IMR-90 (cell line): ENCODE measurements around the gene DIPK1B. TPM values are rescaled to one million over a fixed set of nuclear protein-coding genes. Genes with fewer than 3 reads are reported as not detected.

Experiments
- ATAC-seq: fragments of 200-7000 bp; cut with Tn5 transposase; 2 replicates; pipeline ENCODE4 v1.9.1; 2020; ENCODE audit warnings: low read depth, mild to moderate bottlenecking, moderate library complexity
- BruUV-seq: library from RNA; stranded (reverse); fragments of 400-500 nt; replicated peaks from 2 replicates; lab custom pipeline; 2021; lab: Mats Ljungman, UMichigan
- CTCF ChIA-PET: fragments of 300-600 bp; formaldehyde crosslinking; extraction: SDS; loops from one replicate; lab custom pipeline; 2021; ENCODE audit warnings: antibody characterized with exemption; lab: Yijun Ruan, JAX
- POLR2A ChIA-PET: fragments of 300-600 bp; sonication (Branson Sonifier 250); formaldehyde crosslinking; loops from one replicate; lab custom pipeline; 2022; ENCODE audit warnings: antibody characterized with exemption; ENCODE audit not compliant: unreplicated experiment; lab: Charles Lee
- DNase-seq: peaks from one replicate; pipeline ENCODE4 v3.0.0; 2013
- H2AFZ ChIP-seq: replicated peaks from 2 replicates; pipeline ENCODE3; 2013; ENCODE audit warnings: low read length, mild to moderate bottlenecking; ENCODE audit not compliant: poor library complexity
- H2AK5ac ChIP-seq: 2 replicates; pipeline ENCODE4 v1.6.1; 2013; ENCODE audit warnings: low read depth, low read length, inconsistent platforms
- H2AK9ac ChIP-seq: replicated peaks from 2 replicates; pipeline ENCODE3; 2013; ENCODE audit warnings: mild to moderate bottlenecking, low read depth, low read length, moderate library complexity; ENCODE audit not compliant: poor library complexity
- H2BK120ac ChIP-seq: 2 replicates; pipeline ENCODE4 v1.6.1; 2013; ENCODE audit warnings: low read depth, low read length, inconsistent platforms
- H2BK15ac ChIP-seq: 3 replicates; pipeline ENCODE4 v1.6.1; 2013; ENCODE audit warnings: low read depth, low read length, inconsistent platforms
- H2BK20ac ChIP-seq: 2 replicates; pipeline ENCODE4 v1.6.1; 2013; ENCODE audit warnings: low read depth, mild to moderate bottlenecking, inconsistent platforms, low read length, moderate library complexity
- H2BK5ac ChIP-seq: 2 replicates; pipeline ENCODE4 v1.6.1; 2013; ENCODE audit warnings: mild to moderate bottlenecking, low read depth, low read length, inconsistent platforms; ENCODE audit not compliant: poor library complexity, severe bottlenecking
- H3K14ac ChIP-seq: replicated peaks from 2 replicates; pipeline ENCODE4 v1.6.1; 2013; ENCODE audit warnings: low read depth, low read length, inconsistent platforms
- H3K18ac ChIP-seq: 2 replicates; pipeline ENCODE4 v1.6.1; 2013; ENCODE audit warnings: low read depth, low read length, control low read depth
- H3K23ac ChIP-seq: 2 replicates; pipeline ENCODE4 v1.6.1; 2013; ENCODE audit warnings: low read depth, low read length, inconsistent platforms
- H3K27ac ChIP-seq: 2 replicates; pipeline ENCODE4 v1.5.1; 2013; ENCODE audit warnings: mild to moderate bottlenecking, control low read depth, low read length; ENCODE audit not compliant: insufficient read depth
- H3K27me3 ChIP-seq: 2 replicates; pipeline ENCODE4 v1.6.1; 2013; ENCODE audit warnings: low read length; ENCODE audit not compliant: control insufficient read depth, insufficient read depth
- H3K36me3 ChIP-seq: 2 replicates; pipeline ENCODE4 v1.6.1; 2013; ENCODE audit warnings: low read length, mixed read lengths; ENCODE audit not compliant: control insufficient read depth, insufficient read depth
- H3K4ac ChIP-seq: 2 replicates; pipeline ENCODE4 v1.6.1; 2013; ENCODE audit warnings: low read depth, low read length, inconsistent platforms
- H3K4me1 ChIP-seq: 2 replicates; pipeline ENCODE4 v1.6.1; 2013; ENCODE audit warnings: low read length, mixed read lengths; ENCODE audit not compliant: control insufficient read depth, insufficient read depth
- H3K4me2 ChIP-seq: 2 replicates; pipeline ENCODE4 v1.6.1; 2013; ENCODE audit warnings: low read depth, mild to moderate bottlenecking, control low read depth, low read length, moderate library complexity
- H3K4me3 ChIP-seq: 2 replicates; pipeline ENCODE4 v1.5.1; 2013; ENCODE audit warnings: low read depth, mild to moderate bottlenecking, control low read depth, low read length, moderate library complexity; ENCODE audit not compliant: insufficient read depth
- H3K56ac ChIP-seq: 2 replicates; pipeline ENCODE4 v1.6.1; 2013; ENCODE audit warnings: low read length, inconsistent platforms; ENCODE audit not compliant: insufficient read depth; ENCODE audit errors: extremely low read depth
- H3K79me1 ChIP-seq, 2 experiments: 2 replicates each; pipeline ENCODE4 v1.6.1; 2013; ENCODE audit warnings: low read length in 2 of 2, inconsistent platforms in 1 of 2, low read depth in 1 of 2
- H3K9ac ChIP-seq: 2 replicates; pipeline ENCODE4 v1.6.1; 2013; ENCODE audit warnings: low read depth, low read length, control low read depth
- H3K9me1 ChIP-seq: 2 replicates; pipeline ENCODE4 v1.6.1; 2013; ENCODE audit warnings: low read length, inconsistent platforms; ENCODE audit not compliant: insufficient read depth
- H3K9me3 ChIP-seq: 2 replicates; pipeline ENCODE4 v1.6.1; 2013; ENCODE audit warnings: low read length; ENCODE audit not compliant: control insufficient read depth, insufficient read depth
- H4K20me1 ChIP-seq: 2 replicates; pipeline ENCODE4 v1.6.1; 2013; ENCODE audit warnings: low read length, inconsistent platforms; ENCODE audit not compliant: insufficient read depth
- H4K5ac ChIP-seq: 2 replicates; pipeline ENCODE4 v1.6.1; 2013; ENCODE audit warnings: mild to moderate bottlenecking, low read depth, low read length, control low read depth
- H4K8ac ChIP-seq, 2 experiments: 2 replicates each; pipeline ENCODE4 v1.6.1; 2013; ENCODE audit warnings: low read depth in 2 of 2, low read length in 2 of 2, control low read depth in 1 of 2, inconsistent platforms in 1 of 2
- H4K91ac ChIP-seq: 2 replicates; pipeline ENCODE4 v1.6.1; 2013; ENCODE audit warnings: low read depth, low read length, inconsistent platforms; ENCODE audit not compliant: insufficient read depth
- CHD1 ChIP-seq: IDR thresholded peaks from 2 replicates; pipeline ENCODE4 v1.6.1; 2012; ENCODE audit warnings: low read depth, low read length, improper control_type of control experiment
- RCOR1 ChIP-seq: IDR thresholded peaks from 2 replicates; pipeline ENCODE4 v1.6.1; 2012; ENCODE audit warnings: mild to moderate bottlenecking, low read length, improper control_type of control experiment; ENCODE audit not compliant: insufficient replicate concordance
- RFX5 ChIP-seq: IDR thresholded peaks from 2 replicates; pipeline ENCODE4 v1.8.0; 2012; ENCODE audit warnings: low read depth, mild to moderate bottlenecking, low read length, moderate library complexity
- SMC3 ChIP-seq: fragments of 150-350 bp; IDR thresholded peaks from 2 replicates; pipeline ENCODE4 v1.6.1; 2016; ENCODE audit warnings: low read depth, mild to moderate bottlenecking, antibody characterized with exemption, low read length, moderate library complexity
- WGBS, 2 experiments: methylation state at CpG; one replicate each; pipeline versions ENCODE4 v1.1.5 to v1.1.7; 2013; ENCODE audit warnings: missing lambda C conversion rate in 2 of 2; ENCODE audit not compliant: insufficient read length in 1 of 2; ENCODE audit errors: extremely low coverage in 2 of 2; 5-methylcytosine and 5-hydroxymethylcytosine counted together
- dilution Hi-C: fragments of 300-500 bp; cut with HindIII; formaldehyde crosslinking; loops from one replicate; pipeline ENCODE4 v1.14.3; 2018; ENCODE audit warnings: low sequenced_read_pairs; ENCODE audit not compliant: unreplicated experiment
- in situ Hi-C: fragments of 300-500 bp; cut with MboI; formaldehyde crosslinking; loops from 3 replicates; pipeline ENCODE4 v1.14.3; 2019; ENCODE audit warnings: low sequenced_read_pairs, inconsistent platforms, mixed read lengths
- intact Hi-C: fragments of 100-400 bp; cut with micrococcal nuclease; formaldehyde crosslinking; loops from 2 replicates; pipeline ENCODE4 v1.10.0; 2022
- polyA plus RNA-seq, 3 experiments: library from polyadenylated mRNA; depleted of rRNA; stranded (reverse); fragments of >200 nt; gene quantifications; 2 replicates each; pipeline ENCODE4 v1.2.3, GENCODE V29; 2012; ENCODE audit warnings: low replicate concordance in 1 of 3
- total RNA-seq: library from RNA; depleted of rRNA; stranded (reverse); fragments of >200 nt; gene quantifications from 2 replicates; pipeline ENCODE4 v1.2.3, GENCODE V29; 2012

Gene DIPK1B
- total and polyA plus RNA-seq, 2 of the 4 experiments (the other 2 are of a cell fraction), result 3.4 to 7.1 TPM

DNA sequence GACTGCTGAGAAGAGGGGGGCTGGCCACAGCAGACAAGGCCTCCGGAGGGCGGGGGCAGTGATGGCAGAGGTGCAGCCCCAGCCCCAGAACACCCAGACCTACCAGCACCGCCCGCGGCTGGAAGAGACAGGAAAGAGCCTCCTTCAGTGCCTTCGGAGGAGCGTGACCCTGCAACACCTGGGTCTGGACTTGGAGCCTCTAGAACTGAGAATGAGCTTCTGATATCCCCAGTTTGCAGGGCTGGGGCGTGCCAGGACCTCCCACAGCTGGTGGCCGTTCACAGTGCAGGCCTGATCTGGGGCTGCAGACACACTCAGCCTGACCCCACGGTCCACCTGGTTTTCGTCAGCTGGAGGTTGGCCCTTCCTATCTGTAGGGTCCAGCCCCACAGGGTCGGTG lies 21.2 kb downstream of the DIPK1B start:
- Histone ChIP-seq H2AK9ac (no peak overlapping the region), H4K8ac (no peak overlapping the region), H3K9me3 (no peaks in the 10 kb centered on the region), H3K36me3 (no peaks in the 10 kb centered on the region), H3K56ac (no peak overlapping the region), H3K4me1 (peaks cover 4% of the 10 kb centered on the region; the same call in 1 of the 2 replicates), H3K23ac (no peak overlapping the region), H2BK5ac (no peak overlapping the region), H3K4me2 (no peak overlapping the region), H3K79me1 (peaks cover 10 to 29% of the 10 kb centered on the region in 2 experiments; a peak in 3 of 4 replicates), H3K4ac (no peak overlapping the region), H4K20me1 (no peaks in the 10 kb centered on the region), H2AFZ (no peak overlapping the region), H2BK15ac (no peak overlapping the region), H4K5ac (no peak overlapping the region), H3K27ac (no peak overlapping the region), H3K27me3 (peaks cover 9% of the 10 kb centered on the region), H3K4me3 (no peak overlapping the region), H2AK5ac (no peak overlapping the region), H3K9me1 (no peaks in the 10 kb centered on the region), H3K18ac (no peak overlapping the region), H2BK20ac (no peak overlapping the region), H3K14ac (no peak overlapping the region), H4K91ac (no peak overlapping the region), H2BK120ac (no peak overlapping the region), H3K9ac (no peak overlapping the region)
- CTCF ChIA-PET, result no interaction called here
- POLR2A ChIA-PET, result no interaction called here
- no peak for TF ChIP-seq SMC3
- TF ChIP-seq CHD1, result no peak
- TF ChIP-seq RCOR1, result no peak
- TF ChIP-seq RFX5, result no peak
- BruUV-seq, result no TSS peak
- dilution Hi-C loops, result no loop called here
- ATAC-seq, result no peak
- intact Hi-C loops, result no loop called here
- WGBS, 2 experiments, result 76% methylated on average over 6 of the region's 12 CpGs; no CpG with 5 or more reads in 1 of the 2 experiments
- in situ Hi-C loops, result no loop called here
- DNase-seq, result no peak
